IMR-90 (cell line): Measurements from ENCODE around the gene ZBTB38. TPM values are rescaled to one million over a fixed set of nuclear protein-coding genes. Genes with fewer than 3 reads are reported as not detected.

ENCODE experiments used
- ATAC-seq: fragments of 200-7000 bp; cut with Tn5 transposase; 2 replicates; pipeline ENCODE4 v1.9.1; 2020; ENCODE audit warnings: low read depth, mild to moderate bottlenecking, moderate library complexity
- BruUV-seq: library from RNA; stranded (reverse); fragments of 400-500 nt; replicated peaks from 2 replicates; lab custom pipeline; 2021; lab: Mats Ljungman, UMichigan
- CTCF ChIA-PET: fragments of 300-600 bp; formaldehyde crosslinking; extraction: SDS; loops from one replicate; lab custom pipeline; 2021; ENCODE audit warnings: antibody characterized with exemption; lab: Yijun Ruan, JAX
- POLR2A ChIA-PET: fragments of 300-600 bp; sonication (Branson Sonifier 250); formaldehyde crosslinking; loops from one replicate; lab custom pipeline; 2022; ENCODE audit warnings: antibody characterized with exemption; ENCODE audit not compliant: unreplicated experiment; lab: Charles Lee
- DNase-seq: peaks from one replicate; pipeline ENCODE4 v3.0.0; 2013
- H2AFZ ChIP-seq: replicated peaks from 2 replicates; pipeline ENCODE3; 2013; ENCODE audit warnings: low read length, mild to moderate bottlenecking; ENCODE audit not compliant: poor library complexity
- H2AK5ac ChIP-seq: 2 replicates; pipeline ENCODE4 v1.6.1; 2013; ENCODE audit warnings: low read depth, low read length, inconsistent platforms
- H2AK9ac ChIP-seq: replicated peaks from 2 replicates; pipeline ENCODE3; 2013; ENCODE audit warnings: mild to moderate bottlenecking, low read depth, low read length, moderate library complexity; ENCODE audit not compliant: poor library complexity
- H2BK120ac ChIP-seq: 2 replicates; pipeline ENCODE4 v1.6.1; 2013; ENCODE audit warnings: low read depth, low read length, inconsistent platforms
- H2BK15ac ChIP-seq: 3 replicates; pipeline ENCODE4 v1.6.1; 2013; ENCODE audit warnings: low read depth, low read length, inconsistent platforms
- H2BK20ac ChIP-seq: 2 replicates; pipeline ENCODE4 v1.6.1; 2013; ENCODE audit warnings: low read depth, mild to moderate bottlenecking, inconsistent platforms, low read length, moderate library complexity
- H2BK5ac ChIP-seq: 2 replicates; pipeline ENCODE4 v1.6.1; 2013; ENCODE audit warnings: mild to moderate bottlenecking, low read depth, low read length, inconsistent platforms; ENCODE audit not compliant: poor library complexity, severe bottlenecking
- H3K14ac ChIP-seq: replicated peaks from 2 replicates; pipeline ENCODE4 v1.6.1; 2013; ENCODE audit warnings: low read depth, low read length, inconsistent platforms
- H3K18ac ChIP-seq: 2 replicates; pipeline ENCODE4 v1.6.1; 2013; ENCODE audit warnings: low read depth, low read length, control low read depth
- H3K23ac ChIP-seq: 2 replicates; pipeline ENCODE4 v1.6.1; 2013; ENCODE audit warnings: low read depth, low read length, inconsistent platforms
- H3K27ac ChIP-seq: 2 replicates; pipeline ENCODE4 v1.5.1; 2013; ENCODE audit warnings: mild to moderate bottlenecking, control low read depth, low read length; ENCODE audit not compliant: insufficient read depth
- H3K27me3 ChIP-seq: 2 replicates; pipeline ENCODE4 v1.6.1; 2013; ENCODE audit warnings: low read length; ENCODE audit not compliant: control insufficient read depth, insufficient read depth
- H3K36me3 ChIP-seq: 2 replicates; pipeline ENCODE4 v1.6.1; 2013; ENCODE audit warnings: low read length, mixed read lengths; ENCODE audit not compliant: control insufficient read depth, insufficient read depth
- H3K4ac ChIP-seq: 2 replicates; pipeline ENCODE4 v1.6.1; 2013; ENCODE audit warnings: low read depth, low read length, inconsistent platforms
- H3K4me1 ChIP-seq: 2 replicates; pipeline ENCODE4 v1.6.1; 2013; ENCODE audit warnings: low read length, mixed read lengths; ENCODE audit not compliant: control insufficient read depth, insufficient read depth
- H3K4me2 ChIP-seq: 2 replicates; pipeline ENCODE4 v1.6.1; 2013; ENCODE audit warnings: low read depth, mild to moderate bottlenecking, control low read depth, low read length, moderate library complexity
- H3K4me3 ChIP-seq: 2 replicates; pipeline ENCODE4 v1.5.1; 2013; ENCODE audit warnings: low read depth, mild to moderate bottlenecking, control low read depth, low read length, moderate library complexity; ENCODE audit not compliant: insufficient read depth
- H3K56ac ChIP-seq: 2 replicates; pipeline ENCODE4 v1.6.1; 2013; ENCODE audit warnings: low read length, inconsistent platforms; ENCODE audit not compliant: insufficient read depth; ENCODE audit errors: extremely low read depth
- H3K79me1 ChIP-seq, 2 experiments: 2 replicates each; pipeline ENCODE4 v1.6.1; 2013; ENCODE audit warnings: low read length in 2 of 2, inconsistent platforms in 1 of 2, low read depth in 1 of 2
- H3K9ac ChIP-seq: 2 replicates; pipeline ENCODE4 v1.6.1; 2013; ENCODE audit warnings: low read depth, low read length, control low read depth
- H3K9me1 ChIP-seq: 2 replicates; pipeline ENCODE4 v1.6.1; 2013; ENCODE audit warnings: low read length, inconsistent platforms; ENCODE audit not compliant: insufficient read depth
- H3K9me3 ChIP-seq: 2 replicates; pipeline ENCODE4 v1.6.1; 2013; ENCODE audit warnings: low read length; ENCODE audit not compliant: control insufficient read depth, insufficient read depth
- H4K20me1 ChIP-seq: 2 replicates; pipeline ENCODE4 v1.6.1; 2013; ENCODE audit warnings: low read length, inconsistent platforms; ENCODE audit not compliant: insufficient read depth
- H4K5ac ChIP-seq: 2 replicates; pipeline ENCODE4 v1.6.1; 2013; ENCODE audit warnings: mild to moderate bottlenecking, low read depth, low read length, control low read depth
- H4K8ac ChIP-seq, 2 experiments: 2 replicates each; pipeline ENCODE4 v1.6.1; 2013; ENCODE audit warnings: low read depth in 2 of 2, low read length in 2 of 2, control low read depth in 1 of 2, inconsistent platforms in 1 of 2
- H4K91ac ChIP-seq: 2 replicates; pipeline ENCODE4 v1.6.1; 2013; ENCODE audit warnings: low read depth, low read length, inconsistent platforms; ENCODE audit not compliant: insufficient read depth
- BHLHE40 ChIP-seq: fragments of 150-350 bp; IDR thresholded peaks from 2 replicates; pipeline ENCODE4 v1.6.1; 2016; ENCODE audit warnings: mild to moderate bottlenecking, low read depth, low read length
- MXI1 ChIP-seq: IDR thresholded peaks from 2 replicates; pipeline ENCODE4 v1.6.1; 2012; ENCODE audit warnings: low read depth, mild to moderate bottlenecking, low read length, moderate library complexity, borderline replicate concordance
- NFE2L2 ChIP-seq: fragments of 150-350 bp; IDR thresholded peaks from 2 replicates; pipeline ENCODE4 v1.6.1; 2016; ENCODE audit warnings: low read depth, mild to moderate bottlenecking, low read length
- RCOR1 ChIP-seq: IDR thresholded peaks from 2 replicates; pipeline ENCODE4 v1.6.1; 2012; ENCODE audit warnings: mild to moderate bottlenecking, low read length, improper control_type of control experiment; ENCODE audit not compliant: insufficient replicate concordance
- SMC3 ChIP-seq: fragments of 150-350 bp; IDR thresholded peaks from 2 replicates; pipeline ENCODE4 v1.6.1; 2016; ENCODE audit warnings: low read depth, mild to moderate bottlenecking, antibody characterized with exemption, low read length, moderate library complexity
- WGBS, 2 experiments: methylation state at CpG; one replicate each; pipeline versions ENCODE4 v1.1.5 to v1.1.7; 2013; ENCODE audit warnings: missing lambda C conversion rate in 2 of 2; ENCODE audit not compliant: insufficient read length in 1 of 2; ENCODE audit errors: extremely low coverage in 2 of 2; 5-methylcytosine and 5-hydroxymethylcytosine counted together
- dilution Hi-C: fragments of 300-500 bp; cut with HindIII; formaldehyde crosslinking; loops from one replicate; pipeline ENCODE4 v1.14.3; 2018; ENCODE audit warnings: low sequenced_read_pairs; ENCODE audit not compliant: unreplicated experiment
- in situ Hi-C: fragments of 300-500 bp; cut with MboI; formaldehyde crosslinking; loops from 3 replicates; pipeline ENCODE4 v1.14.3; 2019; ENCODE audit warnings: low sequenced_read_pairs, inconsistent platforms, mixed read lengths
- intact Hi-C: fragments of 100-400 bp; cut with micrococcal nuclease; formaldehyde crosslinking; loops from 2 replicates; pipeline ENCODE4 v1.10.0; 2022
- polyA plus RNA-seq, 3 experiments: library from polyadenylated mRNA; depleted of rRNA; stranded (reverse); fragments of >200 nt; gene quantifications; 2 replicates each; pipeline ENCODE4 v1.2.3, GENCODE V29; 2012; ENCODE audit warnings: low replicate concordance in 1 of 3
- total RNA-seq: library from RNA; depleted of rRNA; stranded (reverse); fragments of >200 nt; gene quantifications from 2 replicates; pipeline ENCODE4 v1.2.3, GENCODE V29; 2012
- TF ChIP-seq, protein P1 (sequence below): conservative IDR thresholded peaks from 2 replicates; pipeline ENCODE4 v1.5.1; 2012; ENCODE audit warnings: mild to moderate bottlenecking, low read depth, low read length, improper control_type of control experiment
- TF ChIP-seq, protein P2 (sequence below): fragments of 150-350 bp; IDR thresholded peaks from 2 replicates; pipeline ENCODE4 v1.6.1; 2016; ENCODE audit warnings: low read depth, mild to moderate bottlenecking, low read length, moderate library complexity, borderline replicate concordance

Gene ZBTB38
- total and polyA plus RNA-seq, 2 of the 4 experiments (the other 2 are of a cell fraction): 44.9 to 274 TPM

GRCh38 chr3:141342386-141342785, 25.9 kb upstream of the ZBTB38 start:
- ChIA-PET CTCF (no interaction called here), POLR2A (interaction anchor here (0.6 kb wide), 1 partner anchor 129 kb away, joined by 7 read pairs; no protein-coding TSS in a partner anchor)
- H2AK9ac ChIP-seq: no peak overlapping the region
- intact Hi-C loops (no loop called here), in situ Hi-C loops (loop anchor here (25.0 kb wide), 1 partner anchor 545 kb away; the partner anchor contains the start of gene ATP1B3), dilution Hi-C loops (no loop called here)
- H3K14ac ChIP-seq: no peak overlapping the region
- H3K27ac ChIP-seq: no peak overlapping the region
- 0 out of 2 replicates have a peak overlapping the region, but pooled peaks have one; percentile 10 for H2BK120ac ChIP-seq
- H3K4me2 ChIP-seq: no peak overlapping the region
- H3K4me3 ChIP-seq: no peak overlapping the region
- no peaks in the 10 kb centered on the region; the same call in 1 of the 2 replicates for H3K9me3 ChIP-seq
- no peak overlapping the region for H3K23ac ChIP-seq
- no peak overlapping the region for H4K8ac ChIP-seq
- H3K9me1 ChIP-seq: no peaks in the 10 kb centered on the region
- H4K20me1 ChIP-seq: no peaks in the 10 kb centered on the region
- no peaks in the 10 kb centered on the region for H3K79me1 ChIP-seq
- BruUV-seq: no TSS peak
- H4K91ac ChIP-seq: peak overlapping the region; percentile 57; the same call in 1 of the 2 replicates
- H2AK5ac ChIP-seq: peak overlapping the region; percentile 59; the same call in 1 of the 2 replicates
- no peak for TF ChIP-seq SMC3
- TF ChIP-seq, protein P1, sequence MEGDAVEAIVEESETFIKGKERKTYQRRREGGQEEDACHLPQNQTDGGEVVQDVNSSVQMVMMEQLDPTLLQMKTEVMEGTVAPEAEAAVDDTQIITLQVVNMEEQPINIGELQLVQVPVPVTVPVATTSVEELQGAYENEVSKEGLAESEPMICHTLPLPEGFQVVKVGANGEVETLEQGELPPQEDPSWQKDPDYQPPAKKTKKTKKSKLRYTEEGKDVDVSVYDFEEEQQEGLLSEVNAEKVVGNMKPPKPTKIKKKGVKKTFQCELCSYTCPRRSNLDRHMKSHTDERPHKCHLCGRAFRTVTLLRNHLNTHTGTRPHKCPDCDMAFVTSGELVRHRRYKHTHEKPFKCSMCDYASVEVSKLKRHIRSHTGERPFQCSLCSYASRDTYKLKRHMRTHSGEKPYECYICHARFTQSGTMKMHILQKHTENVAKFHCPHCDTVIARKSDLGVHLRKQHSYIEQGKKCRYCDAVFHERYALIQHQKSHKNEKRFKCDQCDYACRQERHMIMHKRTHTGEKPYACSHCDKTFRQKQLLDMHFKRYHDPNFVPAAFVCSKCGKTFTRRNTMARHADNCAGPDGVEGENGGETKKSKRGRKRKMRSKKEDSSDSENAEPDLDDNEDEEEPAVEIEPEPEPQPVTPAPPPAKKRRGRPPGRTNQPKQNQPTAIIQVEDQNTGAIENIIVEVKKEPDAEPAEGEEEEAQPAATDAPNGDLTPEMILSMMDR: no peak
- TF ChIP-seq, protein P2, sequence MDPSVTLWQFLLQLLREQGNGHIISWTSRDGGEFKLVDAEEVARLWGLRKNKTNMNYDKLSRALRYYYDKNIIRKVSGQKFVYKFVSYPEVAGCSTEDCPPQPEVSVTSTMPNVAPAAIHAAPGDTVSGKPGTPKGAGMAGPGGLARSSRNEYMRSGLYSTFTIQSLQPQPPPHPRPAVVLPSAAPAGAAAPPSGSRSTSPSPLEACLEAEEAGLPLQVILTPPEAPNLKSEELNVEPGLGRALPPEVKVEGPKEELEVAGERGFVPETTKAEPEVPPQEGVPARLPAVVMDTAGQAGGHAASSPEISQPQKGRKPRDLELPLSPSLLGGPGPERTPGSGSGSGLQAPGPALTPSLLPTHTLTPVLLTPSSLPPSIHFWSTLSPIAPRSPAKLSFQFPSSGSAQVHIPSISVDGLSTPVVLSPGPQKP: no peak
- TF ChIP-seq MXI1: no peak
- TF ChIP-seq NFE2L2: no peak
- TF ChIP-seq BHLHE40: no peak
- TF ChIP-seq RCOR1: no peak
- H4K5ac ChIP-seq: no peak overlapping the region
- H2BK20ac ChIP-seq: no peak overlapping the region
- H3K4me1 ChIP-seq: peaks cover 2% of the 10 kb centered on the region
- no peak overlapping the region for H2BK5ac ChIP-seq
- no peaks in the 10 kb centered on the region; the same call in 1 of the 2 replicates for H3K36me3 ChIP-seq
- no peak for ATAC-seq
- DNase-seq: no peak
- H2BK15ac ChIP-seq: no peak overlapping the region
- H3K9ac ChIP-seq: no peak overlapping the region
- H3K18ac ChIP-seq: no peak overlapping the region
- no peaks in the 10 kb centered on the region for H3K27me3 ChIP-seq
- H3K4ac ChIP-seq: no peak overlapping the region
- H3K56ac ChIP-seq: no peak overlapping the region
- no peak overlapping the region for H2AFZ ChIP-seq
- whole genome bisulfite sequencing, 2 experiments: no CpG with 5 or more reads among the region's 5 CpGs
